Measurements from ENCODE around the gene PFDN1. TPM values are rescaled to one million over a fixed set of nuclear protein-coding genes. Genes with fewer than 3 reads are reported as not detected.

Gene PFDN1
- polyA plus RNA-seq, 1 donor from 2014 or later, result 147 TPM

DNA sequence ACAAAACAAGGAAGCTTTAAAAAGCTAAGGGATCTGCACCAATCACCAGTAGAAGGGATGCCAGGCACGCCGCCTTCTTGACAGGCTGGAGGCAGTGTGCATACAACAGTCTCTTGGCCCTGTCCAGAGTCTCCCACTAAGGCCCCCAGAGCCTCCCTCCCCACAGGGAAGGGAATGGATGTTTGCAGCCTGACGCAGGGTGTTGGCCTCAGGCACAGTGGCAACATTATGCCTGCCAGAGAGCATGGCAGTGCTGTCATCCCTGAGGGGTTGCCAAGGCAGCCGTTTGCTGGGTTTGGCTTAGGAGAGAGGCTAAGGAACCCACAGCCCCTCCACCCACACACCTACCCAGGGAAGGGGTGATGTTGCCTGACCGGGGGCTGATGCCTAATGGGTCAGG lies 38.7 kb upstream of the PFDN1 start:
- Histone ChIP-seq H3K27ac (ENCODE audit: low read length) (no peak overlapping the region), H2AFZ (ENCODE audit: low read depth, low read length) (no peak overlapping the region), H3K4me3 (ENCODE audit: low read length) (no peak overlapping the region), H4K20me1 (ENCODE audit: insufficient read depth) (no peaks in the 10 kb centered on the region), H3K9me3 (ENCODE audit: low read length) (no peaks in the 10 kb centered on the region), H3K9ac (ENCODE audit: low read length) (no peak overlapping the region), H3K36me3 (ENCODE audit: insufficient read depth, low read length) (no peaks in the 10 kb centered on the region), H3K4me2 (ENCODE audit: low read length) (no peak overlapping the region), H3K79me2 (replicated peaks; ENCODE audit: insufficient read depth, low read length) (no peaks in the 10 kb centered on the region), H3K9me2 (ENCODE audit: insufficient read depth, low read length) (no peaks in the 10 kb centered on the region), H3K27me3 (ENCODE audit: insufficient read depth, low read depth, low read length) (no peaks in the 10 kb centered on the region), H3F3A (ENCODE audit: insufficient read depth, low read length, poor library complexity, severe bottlenecking) (no peaks in the 10 kb centered on the region)
- TF ChIP-seq SMC3 (conservative IDR thresholded peaks at IDR 0.05; ENCODE audit: poor library complexity) (no peak), MXI1 (conservative IDR thresholded peaks at IDR 0.05; ENCODE audit: poor library complexity, severe bottlenecking) (no peak), EZH2 (IDR thresholded peaks at IDR 0.05; ENCODE audit: borderline replicate concordance, insufficient read depth, low read length, poor library complexity, severe bottlenecking) (no peak), RAD21 (conservative IDR thresholded peaks at IDR 0.05) (no peak), TAF1 (IDR thresholded peaks at IDR 0.05; ENCODE audit: low read depth) (no peak), EP300 (conservative IDR thresholded peaks at IDR 0.05; ENCODE audit: poor library complexity, severe bottlenecking) (no peak), POLR2AphosphoS5 (IDR thresholded peaks at IDR 0.05) (no peak)
- TF ChIP-seq, protein P1, sequence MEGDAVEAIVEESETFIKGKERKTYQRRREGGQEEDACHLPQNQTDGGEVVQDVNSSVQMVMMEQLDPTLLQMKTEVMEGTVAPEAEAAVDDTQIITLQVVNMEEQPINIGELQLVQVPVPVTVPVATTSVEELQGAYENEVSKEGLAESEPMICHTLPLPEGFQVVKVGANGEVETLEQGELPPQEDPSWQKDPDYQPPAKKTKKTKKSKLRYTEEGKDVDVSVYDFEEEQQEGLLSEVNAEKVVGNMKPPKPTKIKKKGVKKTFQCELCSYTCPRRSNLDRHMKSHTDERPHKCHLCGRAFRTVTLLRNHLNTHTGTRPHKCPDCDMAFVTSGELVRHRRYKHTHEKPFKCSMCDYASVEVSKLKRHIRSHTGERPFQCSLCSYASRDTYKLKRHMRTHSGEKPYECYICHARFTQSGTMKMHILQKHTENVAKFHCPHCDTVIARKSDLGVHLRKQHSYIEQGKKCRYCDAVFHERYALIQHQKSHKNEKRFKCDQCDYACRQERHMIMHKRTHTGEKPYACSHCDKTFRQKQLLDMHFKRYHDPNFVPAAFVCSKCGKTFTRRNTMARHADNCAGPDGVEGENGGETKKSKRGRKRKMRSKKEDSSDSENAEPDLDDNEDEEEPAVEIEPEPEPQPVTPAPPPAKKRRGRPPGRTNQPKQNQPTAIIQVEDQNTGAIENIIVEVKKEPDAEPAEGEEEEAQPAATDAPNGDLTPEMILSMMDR (IDR thresholded peaks at IDR 0.05; ENCODE audit: poor library complexity, severe bottlenecking), result no peak
- TF ChIP-seq, protein P2, sequence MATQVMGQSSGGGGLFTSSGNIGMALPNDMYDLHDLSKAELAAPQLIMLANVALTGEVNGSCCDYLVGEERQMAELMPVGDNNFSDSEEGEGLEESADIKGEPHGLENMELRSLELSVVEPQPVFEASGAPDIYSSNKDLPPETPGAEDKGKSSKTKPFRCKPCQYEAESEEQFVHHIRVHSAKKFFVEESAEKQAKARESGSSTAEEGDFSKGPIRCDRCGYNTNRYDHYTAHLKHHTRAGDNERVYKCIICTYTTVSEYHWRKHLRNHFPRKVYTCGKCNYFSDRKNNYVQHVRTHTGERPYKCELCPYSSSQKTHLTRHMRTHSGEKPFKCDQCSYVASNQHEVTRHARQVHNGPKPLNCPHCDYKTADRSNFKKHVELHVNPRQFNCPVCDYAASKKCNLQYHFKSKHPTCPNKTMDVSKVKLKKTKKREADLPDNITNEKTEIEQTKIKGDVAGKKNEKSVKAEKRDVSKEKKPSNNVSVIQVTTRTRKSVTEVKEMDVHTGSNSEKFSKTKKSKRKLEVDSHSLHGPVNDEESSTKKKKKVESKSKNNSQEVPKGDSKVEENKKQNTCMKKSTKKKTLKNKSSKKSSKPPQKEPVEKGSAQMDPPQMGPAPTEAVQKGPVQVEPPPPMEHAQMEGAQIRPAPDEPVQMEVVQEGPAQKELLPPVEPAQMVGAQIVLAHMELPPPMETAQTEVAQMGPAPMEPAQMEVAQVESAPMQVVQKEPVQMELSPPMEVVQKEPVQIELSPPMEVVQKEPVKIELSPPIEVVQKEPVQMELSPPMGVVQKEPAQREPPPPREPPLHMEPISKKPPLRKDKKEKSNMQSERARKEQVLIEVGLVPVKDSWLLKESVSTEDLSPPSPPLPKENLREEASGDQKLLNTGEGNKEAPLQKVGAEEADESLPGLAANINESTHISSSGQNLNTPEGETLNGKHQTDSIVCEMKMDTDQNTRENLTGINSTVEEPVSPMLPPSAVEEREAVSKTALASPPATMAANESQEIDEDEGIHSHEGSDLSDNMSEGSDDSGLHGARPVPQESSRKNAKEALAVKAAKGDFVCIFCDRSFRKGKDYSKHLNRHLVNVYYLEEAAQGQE (IDR thresholded peaks at IDR 0.05; ENCODE audit: borderline replicate concordance), result no peak

DNA sequence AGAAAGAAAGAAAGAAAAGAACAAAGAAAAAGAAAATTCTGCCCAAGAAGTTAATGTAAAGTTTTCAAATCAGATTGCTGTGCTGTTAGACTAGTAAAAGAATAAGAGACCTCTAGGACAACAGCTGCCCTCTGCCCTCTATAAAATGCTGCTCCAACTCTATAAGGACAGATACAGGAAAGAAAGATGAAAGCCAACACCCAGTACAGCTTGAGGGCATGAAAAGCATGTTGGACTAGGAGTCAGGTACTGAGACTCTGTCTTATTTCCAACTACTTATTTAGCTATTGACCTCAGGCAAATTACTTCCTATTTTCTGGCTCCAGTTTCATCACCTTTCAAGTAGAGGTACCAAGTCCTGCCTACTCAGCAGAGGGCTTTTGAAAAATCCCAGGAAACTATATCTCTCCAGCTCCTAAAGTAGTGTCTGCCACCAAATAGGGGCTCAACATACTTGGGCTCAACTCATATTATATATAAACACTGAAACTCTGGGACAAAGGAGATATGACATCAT lies 37.8 kb upstream of the PFDN1 start:
- no peaks in the 10 kb centered on the region for H4K20me1 ChIP-seq (ENCODE audit: insufficient read depth)
- H3K4me2 ChIP-seq (ENCODE audit: low read length), result no peak overlapping the region
- H3K79me2 ChIP-seq (replicated peaks; ENCODE audit: insufficient read depth, low read length), result no peaks in the 10 kb centered on the region

More for the DNA sequence above, 37.8 kb upstream of the PFDN1 start:
- no peak overlapping the region for H3K4me3 ChIP-seq (ENCODE audit: low read length)
- no peaks in the 10 kb centered on the region for H3F3A ChIP-seq (ENCODE audit: insufficient read depth, low read length, poor library complexity, severe bottlenecking)
- H3K27ac ChIP-seq (ENCODE audit: low read length), result no peak overlapping the region
- no peak overlapping the region for H3K9ac ChIP-seq (ENCODE audit: low read length)
- H3K9me3 ChIP-seq (ENCODE audit: low read length), result no peaks in the 10 kb centered on the region
- H3K36me3 ChIP-seq (ENCODE audit: insufficient read depth, low read length), result no peaks in the 10 kb centered on the region
- H2AFZ ChIP-seq (ENCODE audit: low read depth, low read length), result no peak overlapping the region
- no peaks in the 10 kb centered on the region for H3K9me2 ChIP-seq (ENCODE audit: insufficient read depth, low read length)
- TF ChIP-seq MXI1 (conservative IDR thresholded peaks at IDR 0.05; ENCODE audit: poor library complexity, severe bottlenecking), result no peak
- TF ChIP-seq EP300 (conservative IDR thresholded peaks at IDR 0.05; ENCODE audit: poor library complexity, severe bottlenecking), result no peak
- H3K27me3 ChIP-seq (ENCODE audit: insufficient read depth, low read depth, low read length), result no peaks in the 10 kb centered on the region
